Activated CD4-positive, alpha-beta memory T cell treated with anti-CD3 and anti-CD28 coated beads for 36 hours (primary cell): Measurements from ENCODE around the gene AFF4. TPM values are rescaled to one million over a fixed set of nuclear protein-coding genes. Genes with fewer than 3 reads are reported as not detected.
"Not testable (repeated sequence)": the region's sequence is repeated elsewhere in the genome, so short reads cannot be mapped to it uniquely, and the experiment has no call there.

ENCODE experiments used
- CTCF ChIA-PET: fragments of 350-600 bp; sonication (Branson Sonifier 250); formaldehyde crosslinking; loops from one replicate; lab custom pipeline; 2021; ENCODE audit warnings: antibody characterized with exemption, inconsistent platforms; lab: Charles Lee
- POLR2A ChIA-PET: fragments of 350-600 bp; sonication (Branson Sonifier 250); formaldehyde crosslinking; loops from one replicate; lab custom pipeline; 2021; ENCODE audit warnings: antibody characterized with exemption; lab: Charles Lee
- DNase-seq: peaks from one replicate; pipeline ENCODE4 v3.0.0-alpha.2; 2020
- H3K27ac Mint-ChIP-seq: one replicate; pipeline ENCODE4 v1.8.0; 2021; ENCODE audit warnings: mixed read lengths
- H3K27me3 Mint-ChIP-seq: one replicate; pipeline ENCODE4 v1.8.0; 2021; ENCODE audit warnings: mixed read lengths
- H3K36me3 Mint-ChIP-seq: one replicate; pipeline ENCODE4 v1.8.0; 2021; ENCODE audit warnings: mixed read lengths
- H3K4me1 Mint-ChIP-seq: one replicate; pipeline ENCODE4 v1.8.0; 2021; ENCODE audit warnings: low read depth, mixed read lengths
- H3K4me3 Mint-ChIP-seq: one replicate; pipeline ENCODE4 v1.8.0; 2021; ENCODE audit warnings: mild to moderate bottlenecking, mixed read lengths
- H3K9me3 Mint-ChIP-seq: one replicate; pipeline ENCODE4 v1.8.0; 2021; ENCODE audit warnings: mixed read lengths
- intact Hi-C: fragments of 100-400 bp; cut with micrococcal nuclease; formaldehyde crosslinking; loops from one replicate; pipeline ENCODE4 v1.15.1; 2023
- total RNA-seq, 2 experiments: library from RNA; stranded (reverse); gene quantifications; one replicate each; pipeline ENCODE4 v1.2.3, GENCODE V29; 2021

The AFF4 gene
- total RNA-seq = 10 to 100 TPM; 21.9 to 22.1 TPM

GRCh38 chr5:132963171-132964104, at the start of gene AFF4:
Gene AFF4, minus strand, starts transcription at chr5:132963634. Its CDS starts 26,445 bp downstream, at chr5:132937189.
- CTCF ChIA-PET = interaction anchor here (2.6 kb wide), 1 partner anchor 11 kb away, joined by 7 read pairs; no protein-coding TSS in a partner anchor
- Mint-ChIP-seq H3K27ac (peak within 1 kb of the TSS; percentile 98), H3K4me3 (peak within 1 kb of the TSS; percentile 93), H3K4me1 (peaks cover 29% of the 10 kb centered on the region), H3K9me3 (no peaks in the 10 kb centered on the region), H3K36me3 (peaks cover 8% of the 10 kb centered on the region), H3K27me3 (no peaks in the 10 kb centered on the region)
- intact Hi-C loops = loop anchor here (1.0 to 2.0 kb wide), 3 partner anchors 63 to 97 kb away; partner anchors contain the start of genes GDF9, UQCRQ and ZCCHC10
- DNase-seq = peak; percentile 93
- POLR2A ChIA-PET = interaction anchor here (0.9 to 3.0 kb wide), 7 partner anchors 9 to 97 kb away, joined by 3 to 27 read pairs (median 4); partner anchors contain the start of genes GDF9, HSPA4 and UQCRQ

GRCh38 chr5:133008455-133008854, 45.0 kb upstream of the AFF4 start:
- intact Hi-C loops, POLR2A ChIA-PET, DNase-seq, H3K4me1 Mint-ChIP-seq, H3K4me3 Mint-ChIP-seq, H3K27ac Mint-ChIP-seq, H3K9me3 Mint-ChIP-seq, H3K36me3 Mint-ChIP-seq, H3K27me3 Mint-ChIP-seq, CTCF ChIA-PET: not testable (repeated sequence)

GRCh38 chr5:133006653-133007052, 43.2 kb upstream of the AFF4 start:
- H3K4me1 Mint-ChIP-seq = peaks cover 2% of the 10 kb centered on the region
- peaks cover 12% of the 10 kb centered on the region for H3K36me3 Mint-ChIP-seq
- H3K27ac Mint-ChIP-seq = no peak overlapping the region
- H3K9me3 Mint-ChIP-seq = no peaks in the 10 kb centered on the region
- DNase-seq = no peak
- ChIA-PET CTCF (no interaction called here), POLR2A (no interaction called here)
- no peak overlapping the region for H3K4me3 Mint-ChIP-seq
- no peaks in the 10 kb centered on the region for H3K27me3 Mint-ChIP-seq
- intact Hi-C loops = no loop called here

- intact Hi-C loops = no loop called here
- Mint-ChIP-seq H3K4me1 (no peaks in the 10 kb centered on the region), H3K9me3 (no peaks in the 10 kb centered on the region), H3K27ac (no peak overlapping the region), H3K27me3 (no peaks in the 10 kb centered on the region), H3K36me3 (peaks cover 6% of the 10 kb centered on the region), H3K4me3 (no peak overlapping the region)
- no peak for DNase-seq
- CTCF ChIA-PET = no interaction called here
- POLR2A ChIA-PET = no interaction called here
Observed at GRCh38 chr5:132999246-132999645, 35.8 kb upstream of the AFF4 start.

- H3K4me1 Mint-ChIP-seq = no peaks in the 10 kb centered on the region
- no peak overlapping the region for H3K4me3 Mint-ChIP-seq
- no peak for DNase-seq
- no peaks in the 10 kb centered on the region for H3K9me3 Mint-ChIP-seq
- H3K36me3 Mint-ChIP-seq = peaks cover 6% of the 10 kb centered on the region
- H3K27me3 Mint-ChIP-seq = no peaks in the 10 kb centered on the region
- POLR2A ChIA-PET = no interaction called here
- H3K27ac Mint-ChIP-seq = no peak overlapping the region
- intact Hi-C loops = no loop called here
- CTCF ChIA-PET = no interaction called here
Observed at GRCh38 chr5:132998556-132998955, 35.1 kb upstream of the AFF4 start.

- intact Hi-C loops = no loop called here
- no peaks in the 10 kb centered on the region for H3K9me3 Mint-ChIP-seq
- no peak for DNase-seq
- ChIA-PET POLR2A (no interaction called here), CTCF (no interaction called here)
- H3K36me3 Mint-ChIP-seq = no peaks in the 10 kb centered on the region
- H3K4me1 Mint-ChIP-seq = no peaks in the 10 kb centered on the region
- no peak overlapping the region for H3K27ac Mint-ChIP-seq
- H3K4me3 Mint-ChIP-seq = no peak overlapping the region
- no peaks in the 10 kb centered on the region for H3K27me3 Mint-ChIP-seq
Observed at GRCh38 chr5:132996307-132996706, 32.9 kb upstream of the AFF4 start.

GRCh38 chr5:132987531-132988408, 24.3 kb upstream of the AFF4 start:
- intact Hi-C loops = no loop called here
- Mint-ChIP-seq H3K36me3 (no peaks in the 10 kb centered on the region), H3K9me3 (no peaks in the 10 kb centered on the region), H3K4me1 (no peaks in the 10 kb centered on the region), H3K27ac (no peak overlapping the region), H3K27me3 (peaks cover 1% of the 10 kb centered on the region), H3K4me3 (no peak overlapping the region)
- DNase-seq = no peak
- POLR2A ChIA-PET = no interaction called here
- CTCF ChIA-PET = no interaction called here

- POLR2A ChIA-PET, CTCF ChIA-PET, H3K27ac Mint-ChIP-seq, DNase-seq, H3K27me3 Mint-ChIP-seq, H3K9me3 Mint-ChIP-seq, intact Hi-C loops, H3K4me1 Mint-ChIP-seq, H3K36me3 Mint-ChIP-seq, H3K4me3 Mint-ChIP-seq: not testable (repeated sequence)
Observed at GRCh38 chr5:132982971-132983370, 19.5 kb upstream of the AFF4 start.

GRCh38 chr5:132981288-132981687, 17.9 kb upstream of the AFF4 start:
- Mint-ChIP-seq H3K4me3 (no peak overlapping the region), H3K27ac (no peak overlapping the region), H3K9me3 (peaks cover 13% of the 10 kb centered on the region), H3K4me1 (no peaks in the 10 kb centered on the region), H3K36me3 (peaks cover 5% of the 10 kb centered on the region), H3K27me3 (no peaks in the 10 kb centered on the region)
- CTCF ChIA-PET = no interaction called here
- intact Hi-C loops = no loop called here
- DNase-seq = no peak
- POLR2A ChIA-PET = no interaction called here

- Mint-ChIP-seq H3K4me3 (no peak overlapping the region), H3K27ac (no peak overlapping the region), H3K4me1 (no peaks in the 10 kb centered on the region), H3K36me3 (peaks cover 5% of the 10 kb centered on the region), H3K27me3 (no peaks in the 10 kb centered on the region), H3K9me3 (peaks cover 18% of the 10 kb centered on the region)
- no peak for DNase-seq
- intact Hi-C loops = no loop called here
- CTCF ChIA-PET = no interaction called here
- POLR2A ChIA-PET = no interaction called here
Observed at GRCh38 chr5:132979976-132980375, 16.5 kb upstream of the AFF4 start.

GRCh38 chr5:132979367-132979940, 16.0 kb upstream of the AFF4 start:
- Mint-ChIP-seq H3K27me3 (no peaks in the 10 kb centered on the region), H3K4me3 (no peak overlapping the region), H3K4me1 (no peaks in the 10 kb centered on the region), H3K27ac (no peak overlapping the region), H3K9me3 (peaks cover 18% of the 10 kb centered on the region), H3K36me3 (peaks cover 5% of the 10 kb centered on the region)
- no peak for DNase-seq
- intact Hi-C loops = no loop called here
- CTCF ChIA-PET = no interaction called here
- POLR2A ChIA-PET = no interaction called here

- no peak overlapping the region for H3K27ac Mint-ChIP-seq
Observed at GRCh38 chr5:132976852-132977251, 13.4 kb upstream of the AFF4 start.

More at GRCh38 chr5:132976852-132977251, 13.4 kb upstream of the AFF4 start:
- intact Hi-C loops = no loop called here
- peaks cover 18% of the 10 kb centered on the region for H3K9me3 Mint-ChIP-seq
- no peak overlapping the region for H3K4me3 Mint-ChIP-seq
- H3K4me1 Mint-ChIP-seq = no peaks in the 10 kb centered on the region
- ChIA-PET CTCF (interaction anchor here (0.8 kb wide), 1 partner anchor 125 kb away, joined by 3 read pairs; no protein-coding TSS in a partner anchor), POLR2A (interaction anchor here (0.6 kb wide), 1 partner anchor 342 kb away, joined by 4 read pairs; no protein-coding TSS in a partner anchor)
- H3K36me3 Mint-ChIP-seq = peaks cover 5% of the 10 kb centered on the region
- no peaks in the 10 kb centered on the region for H3K27me3 Mint-ChIP-seq
- no peak for DNase-seq
